HG02763 (cell line): ENCODE measurements around the gene ANKRD63.

ENCODE experiments used
- ATAC-seq: cut with Tn5 transposase; IDR thresholded peaks from one replicate; pipeline ENCODE4 v1.9.1; 2021; ENCODE audit warnings: mild to moderate bottlenecking, moderate library complexity; ENCODE audit not compliant: unreplicated experiment

Gene ANKRD63

GRCh38 chr15:40295877-40296560 lies 13.2 kb upstream of the ANKRD63 start:
- ATAC-seq = no peak

DNA sequence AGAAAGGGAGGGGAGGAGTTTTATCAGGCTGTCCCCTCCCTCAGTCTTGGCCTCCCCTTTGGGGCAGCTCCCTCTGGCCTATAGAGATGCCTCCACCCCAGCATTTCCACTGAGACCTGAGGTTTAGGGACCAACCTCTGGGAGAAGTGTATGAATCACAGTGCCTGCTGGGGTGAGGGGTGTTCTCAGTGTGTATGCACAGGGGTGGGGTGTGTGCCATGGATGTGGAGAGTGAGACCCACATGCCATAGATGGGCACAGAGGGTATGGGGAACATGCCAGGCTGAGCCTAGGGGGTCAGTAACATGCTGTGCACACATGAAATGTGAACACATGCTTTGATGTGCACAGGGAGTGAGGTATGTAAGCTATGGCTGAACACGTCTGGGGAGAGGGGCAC lies 12.4 kb upstream of the ANKRD63 start:
- no peak for ATAC-seq

GRCh38 chr15:40293905-40294895 lies 11.3 kb upstream of the ANKRD63 start:
- no peak for ATAC-seq

GRCh38 chr15:40293006-40293405 lies 10.1 kb upstream of the ANKRD63 start:
- no peak for ATAC-seq

DNA sequence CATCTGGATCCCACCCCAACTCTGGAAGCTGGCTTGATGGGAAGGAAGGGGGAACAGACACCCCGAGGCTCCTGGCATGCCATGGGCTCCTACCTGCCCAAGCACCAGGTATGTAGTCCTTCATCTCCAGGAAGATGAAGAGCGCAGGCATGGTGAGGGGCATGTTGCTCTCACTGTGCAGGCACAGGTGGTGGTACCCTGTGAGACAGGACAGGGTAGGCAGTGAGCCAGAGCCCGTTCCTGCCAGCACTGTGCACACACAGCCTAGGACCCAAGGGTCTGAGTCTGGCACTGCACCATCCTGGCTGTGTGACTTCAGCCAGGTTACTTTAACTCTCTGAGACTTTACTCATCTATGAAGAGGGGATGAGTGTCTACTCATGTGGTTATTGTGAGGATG lies 9.4 kb upstream of the ANKRD63 start:
- ATAC-seq = no peak

- no peak for ATAC-seq
Measured at GRCh38 chr15:40290918-40291574, 8.2 kb upstream of the ANKRD63 start.

- no peak for ATAC-seq
Measured at GRCh38 chr15:40290545-40290917, 7.7 kb upstream of the ANKRD63 start.

DNA sequence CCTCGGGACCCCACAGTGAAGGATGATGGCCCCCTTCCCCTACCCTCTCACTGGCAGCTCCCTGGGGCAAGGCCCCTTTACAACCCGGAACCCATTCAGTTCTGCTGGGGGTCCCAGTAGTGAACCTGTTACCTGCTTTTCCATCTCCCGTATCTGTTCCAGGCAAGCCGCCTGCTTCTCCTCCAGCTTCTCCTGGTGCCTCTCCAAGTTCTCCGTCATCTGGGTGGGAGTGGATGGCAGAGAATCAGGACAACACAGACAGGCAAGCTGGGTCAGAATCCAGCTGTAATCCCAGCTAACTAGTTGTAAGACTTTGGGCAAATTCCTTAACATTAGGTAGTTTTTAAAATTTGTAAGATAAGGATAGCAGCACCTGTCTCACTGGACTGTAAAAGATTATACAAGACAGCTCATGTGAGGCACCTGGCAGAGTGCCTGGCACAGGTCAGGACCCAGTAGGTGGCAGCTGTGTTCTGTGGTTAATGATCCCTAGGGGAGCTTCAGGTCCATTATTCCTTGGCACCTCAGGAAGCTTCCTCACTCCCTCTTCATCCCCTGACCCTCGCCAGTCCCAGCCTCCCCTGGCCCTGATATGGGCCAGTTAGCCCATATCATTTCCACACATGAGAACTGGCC lies 6.4 kb upstream of the ANKRD63 start:
- ATAC-seq = no peak

DNA sequence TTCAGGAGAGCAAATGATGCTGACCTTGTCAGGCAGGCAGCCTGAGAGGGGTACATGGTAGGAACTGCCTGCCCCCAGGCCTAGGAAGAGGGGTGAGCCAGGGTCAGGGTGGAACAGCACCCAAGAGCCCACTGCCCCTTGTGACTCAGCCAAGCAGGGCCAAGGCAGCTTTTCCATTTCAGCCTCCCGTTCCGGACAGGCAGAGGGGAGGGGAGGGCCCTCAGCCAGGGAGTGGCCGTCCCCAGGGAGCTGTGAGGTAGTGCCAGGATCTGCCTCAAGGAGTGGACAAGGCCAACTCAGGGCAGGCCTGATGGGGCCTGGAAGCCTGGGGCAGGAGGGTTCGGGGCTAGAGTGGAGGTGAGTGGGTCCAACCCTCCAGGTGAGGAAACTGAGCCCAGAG lies 5.1 kb upstream of the ANKRD63 start:
- no peak for ATAC-seq

DNA sequence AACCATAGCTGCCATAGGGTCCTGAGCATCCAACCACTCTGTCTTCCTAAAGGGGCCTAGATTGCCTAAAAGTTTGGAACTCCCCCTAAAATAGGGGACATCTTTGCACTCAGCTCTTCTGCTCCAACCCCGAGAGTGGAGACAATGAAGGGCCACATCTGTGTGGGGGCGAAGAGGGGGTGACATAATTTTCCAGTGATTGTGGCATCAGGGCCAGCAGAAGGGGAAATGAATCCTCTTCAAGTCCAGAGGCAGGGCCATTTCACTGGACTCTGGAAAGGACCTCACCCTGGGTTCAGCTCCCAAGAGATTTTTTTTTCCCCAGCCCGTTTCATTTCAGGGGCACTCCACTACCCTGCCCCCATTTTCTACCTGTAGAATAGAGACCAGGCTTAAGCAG lies 4.6 kb upstream of the ANKRD63 start:
- no peak for ATAC-seq

GRCh38 chr15:40286794-40287193 lies 3.9 kb upstream of the ANKRD63 start:
- ATAC-seq = no peak

- no peak for ATAC-seq
Measured at GRCh38 chr15:40286061-40286532, 3.2 kb upstream of the ANKRD63 start.

- no peak for ATAC-seq
Measured at GRCh38 chr15:40285554-40286011, 2.7 kb upstream of the ANKRD63 start.

GRCh38 chr15:40285151-40285550 lies 2.3 kb upstream of the ANKRD63 start:
- ATAC-seq = no peak

DNA sequence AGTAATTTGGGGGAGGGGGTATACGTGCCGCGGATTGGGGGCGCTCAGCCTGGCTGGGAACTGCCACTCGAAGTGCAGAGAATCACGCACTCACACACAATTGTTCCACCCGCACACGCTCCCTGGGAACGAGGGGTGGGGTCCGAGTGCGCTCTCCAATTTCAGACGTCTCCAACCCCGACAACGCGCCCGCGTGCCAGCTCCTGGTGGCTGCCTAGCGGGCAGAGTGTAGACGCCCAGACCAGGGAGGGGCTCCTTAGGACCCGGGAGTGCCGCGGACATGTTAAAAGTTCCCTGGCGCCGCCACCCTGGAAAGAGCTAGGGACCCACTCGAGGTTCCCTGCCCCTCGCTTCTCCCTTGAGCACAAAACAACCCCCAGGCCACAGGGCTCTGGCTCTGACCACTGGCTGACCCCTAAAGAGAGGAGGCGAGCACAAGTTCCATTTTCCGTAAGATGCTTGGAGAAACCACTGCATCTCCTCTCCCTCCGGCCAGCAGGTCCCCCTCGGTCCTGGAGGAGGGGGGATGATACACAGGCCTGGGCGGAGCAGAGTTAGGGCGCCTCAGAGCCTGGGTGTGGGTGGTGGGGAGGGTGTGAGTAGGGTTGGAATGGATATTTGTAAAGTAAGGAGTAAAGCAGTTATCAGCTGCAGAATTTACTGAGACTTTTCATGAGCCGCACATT lies 894 bp upstream of the ANKRD63 start:
- ATAC-seq = no peak

DNA sequence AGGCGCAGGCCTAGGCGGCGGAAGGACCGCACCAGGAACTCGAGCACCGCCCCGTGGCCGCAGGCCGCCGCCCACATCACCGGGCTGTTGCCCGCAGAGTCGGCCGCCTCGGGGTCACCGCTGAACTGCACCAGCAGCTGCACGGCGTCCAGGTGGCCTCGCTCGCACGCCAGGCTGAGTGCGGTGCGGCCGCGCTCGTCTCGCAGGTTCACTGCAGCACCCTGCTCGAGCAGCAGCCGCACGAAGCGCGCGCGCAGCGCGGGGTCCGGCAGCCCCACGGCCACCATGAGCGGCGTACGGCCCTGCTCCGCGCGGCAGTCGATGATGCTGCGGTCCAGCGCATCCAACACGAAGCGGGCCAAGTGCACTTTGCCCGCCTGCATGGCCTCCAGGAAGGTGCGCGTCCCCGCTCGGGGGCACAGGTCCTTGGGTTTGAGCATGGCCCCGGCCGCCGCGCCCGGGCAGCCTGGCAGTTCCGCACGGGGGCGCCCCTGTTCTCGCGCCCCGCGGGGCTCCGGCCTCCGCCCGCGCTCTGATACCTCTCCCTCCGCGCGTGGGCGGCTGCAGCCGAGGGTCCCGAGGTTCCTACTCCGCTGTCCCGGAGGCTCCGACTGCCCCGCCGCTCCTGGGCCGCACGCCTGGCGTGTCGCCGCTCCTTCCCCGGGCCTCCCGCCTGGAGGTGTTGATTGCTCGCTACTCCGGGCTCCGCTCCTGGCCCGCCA lies 556 bp downstream of the ANKRD63 start:
- ATAC-seq = no peak

DNA sequence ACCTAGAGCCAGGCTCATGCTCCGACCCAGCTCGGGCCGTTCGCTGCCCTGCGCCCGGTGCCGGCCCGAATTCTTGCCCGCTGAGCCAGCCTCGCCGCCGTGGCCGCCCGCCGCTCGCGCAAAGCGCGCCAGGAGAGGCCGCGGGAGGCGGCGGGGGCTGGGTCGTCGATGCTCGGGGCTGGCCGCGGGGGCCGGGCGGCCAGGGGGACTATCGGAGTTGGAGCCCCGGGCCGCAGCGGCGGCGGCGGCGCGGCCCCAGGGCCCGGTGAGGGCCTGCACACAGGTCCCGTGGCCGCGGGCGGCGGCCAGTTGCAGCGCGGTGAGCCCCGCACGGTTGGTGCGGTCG lies 1.1 kb downstream of the ANKRD63 start:
- ATAC-seq = no peak

DNA sequence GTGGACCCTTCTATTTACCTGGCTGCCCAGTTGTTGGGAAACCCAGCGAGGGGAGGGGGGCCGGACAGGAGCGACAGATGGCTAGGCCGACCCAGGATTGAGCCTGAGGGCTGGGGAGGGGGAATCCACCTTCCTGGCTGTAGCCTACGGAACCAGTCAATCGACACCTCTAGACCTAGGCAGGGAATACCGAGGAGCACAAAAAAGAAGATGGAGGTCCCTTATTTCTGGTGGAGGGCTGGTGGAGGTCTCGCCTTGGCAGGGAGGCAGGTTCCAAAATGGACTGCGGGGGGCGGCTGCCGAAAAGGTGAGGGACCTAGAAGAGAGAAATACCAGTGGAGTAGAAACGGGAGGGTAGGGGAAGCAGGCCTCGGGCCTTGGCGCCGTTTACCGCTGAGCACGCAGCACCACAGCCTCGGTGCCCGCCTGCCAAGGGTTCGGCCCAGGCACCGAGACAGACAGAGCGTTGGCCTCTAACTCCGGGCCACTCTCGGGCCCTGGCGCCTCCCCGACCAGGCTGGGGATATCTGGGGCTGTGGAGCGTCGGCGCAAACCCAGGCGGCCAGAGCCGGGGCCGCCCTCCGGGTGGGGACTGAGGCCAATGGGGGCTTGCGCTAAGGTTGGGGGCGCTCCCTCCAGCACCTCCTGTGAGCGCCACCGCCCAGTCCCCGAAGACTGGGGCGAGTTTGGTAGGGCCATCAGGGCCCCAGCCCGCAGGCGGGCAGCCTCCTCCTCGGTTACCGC lies 1.6 kb downstream of the ANKRD63 start:
- no peak for ATAC-seq
